NCI-H1694 treated with DMSO at 0.1 percent for 48 hours (cell line): ENCODE measurements around the gene RXRB.
A peak's percentile ranks its signal among the peaks of the same experiment; 100 is the strongest.

Experiments used
- DNase-seq: peaks from one replicate; lab custom pipeline; 2025; lab: John Stamatoyannopoulos, UW

RXRB gene

DNA sequence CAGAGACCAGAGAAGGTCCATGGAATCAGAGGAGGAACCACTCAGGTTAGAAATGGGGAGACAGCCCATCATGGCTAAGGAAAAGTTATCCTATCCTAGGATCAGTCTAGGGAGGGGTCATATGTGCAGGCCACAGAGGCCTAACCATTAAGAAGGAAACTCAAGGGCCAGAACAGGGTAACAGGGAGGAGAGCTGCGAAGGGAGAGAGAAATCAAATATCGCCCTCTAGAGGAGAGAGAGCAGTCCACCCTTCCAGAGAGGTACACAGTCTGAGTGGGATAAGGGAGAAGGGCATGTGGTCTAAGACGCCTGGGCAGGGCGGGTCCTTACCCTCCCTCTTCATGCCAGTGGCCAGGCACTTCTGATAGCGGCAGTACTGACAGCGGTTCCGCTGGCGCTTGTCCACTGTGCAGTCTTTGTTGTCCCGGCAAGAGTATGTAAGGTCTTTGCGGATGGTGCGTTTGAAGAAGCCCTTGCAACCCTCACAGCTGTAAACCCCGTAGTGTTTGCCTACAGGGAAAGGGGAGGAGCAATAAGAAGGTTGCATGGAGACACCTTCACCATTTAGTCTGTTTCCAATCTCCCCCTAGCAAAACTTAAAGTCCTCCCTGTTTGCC is 2.9 kb downstream of the RXRB start:
- DNase-seq = peak; percentile 53

GRCh38 chr6:33195304-33196165 is 4.9 kb downstream of the RXRB start:
- DNase-seq = no peak

GRCh38 chr6:33194431-33194979 is 6.0 kb downstream of the RXRB start:
- no peak for DNase-seq

GRCh38 chr6:33193619-33194018 is 6.8 kb downstream of the RXRB start:
- no peak for DNase-seq

DNA sequence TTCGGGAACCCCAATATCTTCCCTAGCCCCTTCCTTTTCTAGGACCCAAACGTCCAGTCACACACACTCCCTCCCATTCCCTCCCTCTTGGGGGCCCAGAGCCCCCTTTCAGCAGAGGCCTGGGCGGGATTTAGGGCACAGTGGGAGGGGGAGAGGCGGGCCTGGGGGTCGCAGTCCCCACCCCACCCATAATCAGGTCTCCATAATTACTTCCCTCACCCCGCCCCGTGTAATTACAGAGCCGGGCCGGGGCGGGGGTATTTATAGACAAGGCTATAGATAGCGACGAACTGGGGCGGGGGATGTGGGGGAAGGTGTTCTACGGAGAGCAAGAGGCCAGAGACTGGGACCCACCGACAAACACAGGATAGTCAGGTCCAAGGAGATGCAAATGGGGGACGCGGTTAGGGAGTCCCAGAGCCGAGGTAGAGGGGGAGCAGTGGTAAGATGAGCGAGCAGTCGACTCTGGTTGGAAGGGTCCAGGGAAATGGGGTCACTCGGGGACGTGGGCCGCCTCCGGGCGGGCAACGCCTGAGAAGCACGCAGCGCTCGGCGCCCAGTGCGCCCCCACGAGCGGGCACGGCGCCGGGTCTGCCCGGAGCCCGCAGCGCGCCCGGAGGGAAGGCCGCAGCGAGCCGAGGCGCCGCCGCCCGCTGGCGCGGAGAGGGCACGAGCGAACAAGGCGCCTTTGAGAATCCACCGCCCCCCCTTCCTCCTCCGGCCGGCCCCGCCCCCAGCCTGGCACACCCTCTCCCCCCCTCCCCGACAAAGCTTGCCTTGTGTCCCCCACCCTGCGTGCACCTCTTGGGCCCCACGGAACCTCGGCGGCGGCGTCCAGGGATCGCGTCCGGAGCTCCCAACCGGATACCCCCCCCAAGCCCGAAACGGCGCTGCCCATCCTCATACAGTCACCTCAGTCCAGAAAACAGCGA is 7.5 kb downstream of the RXRB start:
- no peak for DNase-seq

- no peak for DNase-seq
Measured at GRCh38 chr6:33192105-33192646, 8.3 kb downstream of the RXRB start, which contains the start of gene COL11A2. TSS of gene COL11A2 (minus strand) at chr6:33192467. CDS start at chr6:33192240, 227 bp downstream.

GRCh38 chr6:33191383-33192104 is 8.9 kb downstream of the RXRB start:
- no peak for DNase-seq

- no peak for DNase-seq
Measured at GRCh38 chr6:33190504-33191107, 9.9 kb downstream of the RXRB start.

GRCh38 chr6:33189625-33190448 is 10.6 kb downstream of the RXRB start:
- DNase-seq = no peak

- no peak for DNase-seq
Measured at GRCh38 chr6:33189164-33189563, 11.3 kb downstream of the RXRB start.

DNA sequence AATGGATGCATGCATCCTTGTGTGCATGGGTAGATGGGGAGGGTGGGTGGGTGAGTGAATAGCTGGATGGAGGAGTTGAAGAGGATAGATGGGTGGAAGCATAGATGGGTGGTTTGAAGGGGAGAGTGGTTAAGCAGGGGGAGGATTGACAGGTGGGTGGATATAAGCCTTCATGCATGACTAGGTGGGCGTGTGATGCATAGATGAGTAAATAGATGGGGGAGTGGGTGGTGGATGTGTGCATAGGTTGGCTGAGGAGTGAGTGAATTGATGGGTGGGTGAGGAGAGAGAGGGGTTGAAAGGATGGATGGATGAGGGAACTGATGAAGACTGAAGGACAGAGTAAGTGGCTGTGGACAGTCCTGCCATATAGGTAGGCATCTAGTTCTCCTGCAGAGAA is 12.7 kb downstream of the RXRB start:
- no peak for DNase-seq

DNA sequence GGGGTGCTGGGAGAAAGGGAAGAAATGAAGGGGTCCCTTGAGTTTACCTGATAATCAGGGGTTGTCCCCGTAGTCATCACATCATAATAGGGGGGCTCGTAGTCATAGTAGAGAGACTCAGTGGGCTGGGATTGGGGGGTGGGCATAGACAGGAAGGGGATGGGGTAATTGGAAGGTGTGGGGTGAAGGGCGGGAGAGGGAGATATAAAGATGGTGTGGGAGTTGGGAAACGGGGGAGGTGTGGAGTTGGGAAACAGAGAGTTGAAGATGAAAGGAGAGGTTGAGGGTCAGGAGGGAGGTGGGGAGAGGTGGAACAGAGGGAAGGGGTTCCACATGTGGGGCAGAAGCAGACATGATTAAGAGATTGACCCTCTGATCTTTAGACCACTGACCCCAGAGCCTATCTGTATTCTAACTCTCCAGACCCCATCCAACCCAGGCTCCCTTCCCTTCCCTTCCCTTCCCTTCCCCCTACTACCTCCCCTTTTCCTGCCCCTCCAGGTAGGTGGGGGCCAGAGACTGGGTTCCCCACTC is 14.7 kb downstream of the RXRB start:
- no peak for DNase-seq

DNA sequence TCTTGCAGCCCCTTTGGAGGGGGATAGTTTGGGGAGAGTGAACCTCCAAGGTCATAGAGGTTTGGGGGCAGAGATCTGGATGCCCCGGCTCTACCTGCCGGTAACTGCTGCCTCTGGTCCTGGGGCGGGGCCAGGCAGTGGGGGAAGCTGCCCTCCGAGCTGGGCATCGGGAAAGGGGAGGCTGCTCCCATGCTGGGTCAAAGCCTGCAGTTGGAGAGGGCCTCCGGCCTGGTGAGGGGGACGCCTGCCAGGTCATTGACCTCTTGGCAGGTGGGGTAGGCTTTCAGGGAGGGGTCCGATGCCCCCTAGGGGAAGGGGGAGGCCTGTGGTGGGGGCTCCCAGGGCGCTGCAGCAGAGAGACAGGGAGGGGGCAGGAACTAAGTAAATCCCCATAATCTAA is 15.3 kb downstream of the RXRB start:
- no peak for DNase-seq

GRCh38 chr6:33183071-33183683 is 17.3 kb downstream of the RXRB start:
- no peak for DNase-seq

DNA sequence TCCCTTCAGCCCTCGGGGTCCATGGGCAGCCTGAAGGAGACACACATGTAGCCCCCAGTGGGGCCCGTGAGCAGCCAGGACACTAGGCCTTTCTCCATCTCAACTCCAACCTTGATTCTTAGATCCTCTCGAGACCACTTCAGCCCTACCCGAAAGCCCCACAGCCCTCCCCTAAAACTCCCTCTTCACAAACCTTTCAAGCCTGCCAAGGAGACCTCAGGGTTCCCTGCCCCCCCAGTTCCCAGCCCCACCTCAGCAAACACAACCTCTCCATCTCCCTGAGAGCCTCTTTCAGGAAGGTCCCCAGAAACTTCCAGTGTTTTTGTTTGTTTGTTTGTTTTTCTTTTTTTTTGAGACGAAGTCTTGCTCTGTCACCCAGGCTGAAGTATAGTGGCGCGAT is 19.3 kb downstream of the RXRB start:
- DNase-seq = no peak

GRCh38 chr6:33178755-33179475 is 21.6 kb downstream of the RXRB start:
- no peak for DNase-seq

DNA sequence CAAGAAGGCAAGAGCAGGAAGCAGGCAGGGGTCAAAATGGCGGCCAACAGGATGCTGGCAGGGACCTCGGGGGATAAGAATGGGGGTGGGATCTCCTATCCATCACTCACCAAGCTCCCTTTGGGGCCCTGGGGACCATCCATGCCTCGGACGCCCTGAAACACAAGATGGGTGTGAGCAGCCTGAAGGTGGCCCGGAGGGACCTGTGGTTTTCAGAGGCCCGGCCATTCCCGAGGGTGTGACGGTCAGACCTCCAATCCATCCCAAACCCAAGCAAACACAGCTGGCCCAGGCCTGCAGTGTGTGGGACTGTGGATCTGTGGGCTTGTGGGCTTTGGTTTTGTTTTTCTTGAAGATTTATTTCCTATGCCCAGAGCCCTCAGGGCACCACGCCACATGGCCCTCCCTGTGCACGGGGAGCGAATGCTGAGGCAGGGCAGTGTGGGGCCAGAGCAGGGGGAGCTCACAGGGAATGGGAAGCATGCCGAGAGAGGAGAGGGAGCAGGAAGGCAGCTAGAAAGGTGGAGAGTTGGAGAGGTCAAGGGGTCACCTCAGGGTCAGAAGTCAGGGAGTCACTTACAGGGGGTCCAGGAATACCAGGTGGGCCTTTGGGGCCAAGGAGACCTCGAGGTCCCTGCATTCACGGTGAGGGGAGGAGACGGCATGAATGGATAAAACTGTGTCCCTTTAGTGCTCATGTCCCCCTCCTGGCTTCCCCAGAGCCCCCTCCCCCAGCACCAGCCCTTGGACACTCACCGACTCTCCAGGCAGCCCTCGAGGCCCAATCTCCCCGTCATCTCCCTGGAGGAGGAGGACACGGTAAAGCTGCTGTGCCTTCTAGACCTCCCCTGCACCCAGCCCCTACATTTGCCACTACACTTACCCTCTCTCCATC is 22.7 kb downstream of the RXRB start:
- no peak for DNase-seq
